GM18520 (cell line): ENCODE measurements around the gene FTSJ1.
A peak's percentile ranks its signal among the peaks of the same experiment; 100 is the strongest.
"Not testable (repeated sequence)": the region's sequence is repeated elsewhere in the genome, so short reads cannot be mapped to it uniquely, and the experiment has no call there.

Experiments used
- ATAC-seq: cut with Tn5 transposase; IDR thresholded peaks from one replicate; pipeline ENCODE4 v1.9.1; 2021; ENCODE audit not compliant: unreplicated experiment

Gene FTSJ1

DNA sequence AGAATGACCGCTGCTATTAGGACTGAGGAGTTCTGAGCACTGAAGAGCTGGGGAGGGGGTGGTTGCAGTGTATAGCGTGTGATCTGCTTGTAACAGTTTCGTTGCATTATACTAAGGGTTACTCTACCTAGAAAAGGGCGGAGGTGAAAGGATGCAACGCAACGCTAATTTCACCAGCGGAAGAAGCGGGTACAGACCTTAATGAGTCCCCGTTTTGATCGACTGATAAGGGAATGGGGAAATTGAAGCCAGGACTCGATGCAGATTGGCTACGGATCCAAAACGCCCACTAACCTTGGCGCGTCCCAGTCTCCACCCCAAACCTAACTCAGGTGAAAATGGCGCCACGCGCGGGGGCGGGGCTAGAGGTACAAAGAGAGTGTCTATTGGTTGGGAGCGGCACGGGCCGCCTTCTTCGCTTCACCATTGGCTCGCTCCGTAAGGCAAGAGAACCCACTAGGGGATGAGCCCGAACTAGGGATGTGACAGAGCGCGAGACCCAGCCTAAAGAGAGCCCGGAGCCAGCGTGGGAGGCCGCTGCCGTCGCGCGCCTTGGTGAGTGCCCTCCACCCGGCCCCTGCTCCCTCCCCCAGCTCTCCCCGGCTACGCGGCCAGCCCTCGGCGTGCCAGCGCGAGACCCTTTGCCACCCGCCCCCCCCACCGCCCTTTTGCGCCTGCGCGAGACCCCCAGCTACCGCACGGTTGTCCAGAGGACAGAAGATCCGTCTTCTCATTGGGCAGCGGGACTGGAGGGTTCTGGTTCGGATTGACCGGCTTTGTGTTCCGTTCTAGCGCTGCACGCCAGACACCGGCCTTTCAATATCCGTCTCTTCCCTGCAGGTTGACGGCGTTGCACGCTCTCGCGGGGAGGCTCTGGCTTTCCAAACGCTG lies 45.6 kb downstream of the FTSJ1 start, which contains the start of gene EBP:
EBP (plus strand) TSS at position 456 of the 891 bp plus-strand sequence. CDS start 1,964 bp downstream, outside the sequence.
- peak; percentile 92 for ATAC-seq

- no peak for ATAC-seq
Observed at GRCh38 chrX:48522291-48522690, 46.3 kb downstream of the FTSJ1 start.

DNA sequence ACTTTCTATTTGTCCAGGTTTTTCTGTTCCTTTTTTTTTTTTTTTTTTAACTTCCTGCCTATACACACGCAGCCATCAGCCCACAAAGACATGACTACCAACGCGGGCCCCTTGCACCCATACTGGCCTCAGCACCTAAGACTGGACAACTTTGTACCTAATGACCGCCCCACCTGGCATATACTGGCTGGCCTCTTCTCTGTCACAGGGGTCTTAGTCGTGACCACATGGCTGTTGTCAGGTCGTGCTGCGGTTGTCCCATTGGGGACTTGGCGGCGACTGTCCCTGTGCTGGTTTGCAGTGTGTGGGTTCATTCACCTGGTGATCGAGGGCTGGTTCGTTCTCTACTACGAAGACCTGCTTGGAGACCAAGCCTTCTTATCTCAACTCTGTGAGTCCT lies 47.7 kb downstream of the FTSJ1 start:
- ATAC-seq = no peak

- not testable (repeated sequence) for ATAC-seq
Observed at GRCh38 chrX:48525853-48526252, 49.9 kb downstream of the FTSJ1 start.

DNA sequence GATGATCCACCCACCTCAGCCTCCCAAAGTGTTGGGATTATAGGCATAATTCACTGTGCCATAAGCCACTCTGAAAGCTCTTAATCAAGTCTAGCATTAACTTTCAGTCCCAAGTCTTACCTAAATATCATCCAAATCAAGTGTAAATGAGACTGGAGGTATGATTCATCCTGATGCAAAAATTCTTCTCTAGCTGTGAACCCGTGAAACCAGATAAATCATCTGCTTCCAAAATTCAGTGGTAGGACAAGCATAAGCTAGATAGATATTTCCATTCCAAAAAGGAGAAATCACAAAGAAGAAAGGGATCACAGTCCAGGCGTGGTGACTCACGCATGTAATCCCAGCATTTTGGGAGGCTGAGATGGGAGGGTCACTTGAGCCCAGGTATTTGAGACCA lies 54.7 kb downstream of the FTSJ1 start:
- no peak for ATAC-seq

DNA sequence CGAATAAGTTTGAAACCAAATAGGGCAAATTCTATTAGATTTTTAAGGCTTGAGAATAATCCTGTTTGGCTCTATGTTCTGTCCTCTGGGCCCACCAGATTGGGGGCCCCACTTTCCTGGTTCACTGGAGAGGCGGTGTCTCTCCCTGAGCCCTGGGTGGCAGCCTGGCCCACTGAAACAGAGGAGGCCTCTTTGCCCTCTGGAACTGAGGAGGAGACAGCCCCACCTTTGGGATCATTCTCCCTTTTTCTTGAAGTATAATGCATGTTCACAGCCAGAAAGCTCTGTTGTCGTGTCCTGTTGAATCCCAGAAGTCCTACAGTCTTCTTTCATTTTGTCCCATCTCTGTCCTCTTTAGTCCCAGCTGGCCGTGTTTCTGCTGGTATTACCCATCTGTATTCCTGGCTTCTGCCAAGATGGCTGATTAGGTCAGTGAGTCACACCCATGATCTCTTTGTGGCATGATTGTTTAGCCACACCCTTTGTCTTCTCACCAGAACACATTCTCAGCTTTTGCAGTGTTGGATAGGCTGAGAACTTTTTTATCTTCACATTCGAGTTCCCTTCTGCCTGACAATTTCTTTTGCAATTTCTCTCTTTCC lies 55.5 kb downstream of the FTSJ1 start:
- ATAC-seq = no peak

DNA sequence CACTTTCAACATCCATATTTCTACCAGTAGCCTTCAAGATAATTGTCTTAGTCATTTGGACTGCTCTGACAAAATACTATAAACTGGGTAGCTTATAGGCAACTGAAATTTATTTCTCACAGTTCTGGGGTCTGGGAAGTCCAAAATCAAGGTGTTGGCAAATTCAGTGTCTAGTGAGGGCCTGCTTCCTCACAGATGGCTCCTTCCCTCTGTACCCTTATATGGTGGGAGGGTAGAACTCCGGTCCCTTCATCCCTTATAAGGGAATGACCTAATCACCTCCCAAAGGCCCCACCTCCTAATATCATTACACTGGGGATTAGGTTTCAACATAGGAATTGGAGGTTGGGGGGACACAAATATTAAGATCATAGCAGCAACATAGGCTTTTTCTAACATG lies 56.2 kb downstream of the FTSJ1 start:
- no peak for ATAC-seq

GRCh38 chrX:48533165-48533564 lies 57.2 kb downstream of the FTSJ1 start:
- no peak for ATAC-seq
